Activated naive CD8-positive, alpha-beta T cell treated with anti-CD3 and anti-CD28 coated beads, Interleukin-2, amount 10 ng/mL, durations not matched to agents 7 days and 5 days (primary cell): ENCODE data around the gene WDR59. TPM values are rescaled to one million over a fixed set of nuclear protein-coding genes. Genes with fewer than 3 reads are reported as not detected.

ENCODE experiments used
- ATAC-seq: fragments of 150-1000 bp; cut with Tn5 transposase; one replicate; pipeline ENCODE4 v1.10.0; 2021; ENCODE audit warnings: low read depth, moderate library complexity
- POLR2A ChIA-PET: fragments of 350-600 bp; sonication (Branson Sonifier 250); formaldehyde crosslinking; loops from one replicate; lab custom pipeline; 2021; ENCODE audit warnings: antibody characterized with exemption; lab: Charles Lee
- DNase-seq: peaks from one replicate; pipeline ENCODE4 v3.0.0; 2021
- H3K27ac Mint-ChIP-seq: one replicate; pipeline ENCODE4 v1.8.0; 2022; ENCODE audit warnings: mild to moderate bottlenecking, mixed read lengths
- H3K27me3 Mint-ChIP-seq: one replicate; pipeline ENCODE4 v1.8.0; 2022; ENCODE audit warnings: mild to moderate bottlenecking, moderate library complexity, mixed read lengths
- H3K36me3 Mint-ChIP-seq: one replicate; pipeline ENCODE4 v1.8.0; 2021; ENCODE audit warnings: mild to moderate bottlenecking, mixed read lengths
- H3K4me1 Mint-ChIP-seq: one replicate; pipeline ENCODE4 v1.8.0; 2021; ENCODE audit warnings: mixed read lengths
- H3K4me3 Mint-ChIP-seq: one replicate; pipeline ENCODE4 v1.8.0; 2022; ENCODE audit warnings: mild to moderate bottlenecking, moderate library complexity, mixed read lengths
- H3K9me3 Mint-ChIP-seq: one replicate; pipeline ENCODE4 v1.8.0; 2021; ENCODE audit warnings: mixed read lengths
- total RNA-seq, 2 experiments: library from RNA; stranded (reverse); gene quantifications; one replicate each; pipeline ENCODE4 v1.2.3, GENCODE V29; 2021

The WDR59 gene
- total RNA-seq, 2 experiments from 2014 or later: 80.5 to 81.2 TPM

- H3K27me3 Mint-ChIP-seq: peaks cover 10% of the 10 kb centered on the region
- DNase-seq: no peak
- peaks cover 2% of the 10 kb centered on the region for H3K4me1 Mint-ChIP-seq
- H3K4me3 Mint-ChIP-seq: no peak overlapping the region
- ATAC-seq: no peak
- no peaks in the 10 kb centered on the region for H3K36me3 Mint-ChIP-seq
- no peaks in the 10 kb centered on the region for H3K9me3 Mint-ChIP-seq
- POLR2A ChIA-PET: no interaction called here
- no peak overlapping the region for H3K27ac Mint-ChIP-seq
Measured at GRCh38 chr16:74841904-74842303, 143.0 kb downstream of the WDR59 start.

DNA sequence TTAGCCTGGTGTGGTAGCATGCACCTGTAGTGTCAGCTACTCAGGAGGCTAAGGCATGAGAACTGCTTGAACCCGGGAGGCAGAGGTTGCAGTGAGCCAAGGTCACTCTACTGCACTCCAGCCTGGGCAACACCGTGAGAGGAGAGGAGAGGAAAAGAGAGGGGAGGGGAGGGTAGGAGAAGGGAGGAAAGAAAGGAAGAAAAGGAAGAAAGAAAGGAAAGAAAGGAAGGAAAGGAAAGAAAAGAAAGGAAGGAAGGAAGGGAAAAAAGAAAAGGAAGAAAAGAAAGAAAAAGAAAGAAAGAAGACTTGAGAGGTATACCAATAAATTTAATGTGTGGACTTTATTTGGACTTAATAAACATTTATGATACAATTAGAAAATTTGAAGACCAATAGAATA lies 143.5 kb downstream of the WDR59 start:
- Mint-ChIP-seq H3K4me1 (peaks cover 2% of the 10 kb centered on the region), H3K27ac (no peak overlapping the region), H3K36me3 (no peaks in the 10 kb centered on the region), H3K27me3 (peaks cover 10% of the 10 kb centered on the region), H3K9me3 (no peaks in the 10 kb centered on the region), H3K4me3 (no peak overlapping the region)
- POLR2A ChIA-PET: no interaction called here
- ATAC-seq: no peak
- DNase-seq: no peak

GRCh38 chr16:74837056-74837455 lies 147.9 kb downstream of the WDR59 start:
- no peaks in the 10 kb centered on the region for H3K4me1 Mint-ChIP-seq
- POLR2A ChIA-PET: no interaction called here
- DNase-seq: no peak
- H3K36me3 Mint-ChIP-seq: no peaks in the 10 kb centered on the region
- no peak for ATAC-seq
- no peaks in the 10 kb centered on the region for H3K9me3 Mint-ChIP-seq
- H3K27ac Mint-ChIP-seq: no peak overlapping the region
- H3K27me3 Mint-ChIP-seq: peaks cover 10% of the 10 kb centered on the region
- H3K4me3 Mint-ChIP-seq: no peak overlapping the region

- DNase-seq: no peak
- Mint-ChIP-seq H3K9me3 (no peaks in the 10 kb centered on the region), H3K27ac (no peak overlapping the region), H3K36me3 (no peaks in the 10 kb centered on the region), H3K27me3 (peaks cover 4% of the 10 kb centered on the region), H3K4me3 (no peak overlapping the region), H3K4me1 (no peaks in the 10 kb centered on the region)
- POLR2A ChIA-PET: no interaction called here
- no peak for ATAC-seq
Measured at GRCh38 chr16:74836111-74836671, 148.7 kb downstream of the WDR59 start.

DNA sequence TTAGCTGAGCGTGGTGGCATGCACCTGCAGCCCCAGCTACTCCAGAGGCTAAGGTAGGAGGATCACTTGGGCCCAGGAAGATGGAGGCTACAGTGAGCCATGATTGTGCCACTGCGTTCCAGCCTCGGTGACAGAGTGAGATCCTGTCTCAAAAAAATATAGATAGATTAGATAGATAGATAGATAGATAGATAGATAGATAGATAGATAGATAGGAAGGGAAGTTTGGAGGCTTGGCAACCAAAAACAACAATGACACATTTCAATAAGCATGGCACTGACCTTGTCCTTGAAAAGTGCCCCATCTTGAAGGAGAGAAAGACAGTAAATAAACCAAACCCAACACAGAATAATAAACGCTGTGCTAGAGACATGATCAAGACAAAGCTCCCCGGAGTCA lies 152.7 kb downstream of the WDR59 start:
- Mint-ChIP-seq H3K27ac (no peak overlapping the region), H3K36me3 (no peaks in the 10 kb centered on the region), H3K9me3 (peaks cover 6% of the 10 kb centered on the region), H3K27me3 (peaks cover 6% of the 10 kb centered on the region), H3K4me3 (no peak overlapping the region), H3K4me1 (no peaks in the 10 kb centered on the region)
- POLR2A ChIA-PET: no interaction called here
- no peak for ATAC-seq
- no peak for DNase-seq

GRCh38 chr16:74831467-74831866 lies 153.5 kb downstream of the WDR59 start:
- POLR2A ChIA-PET: no interaction called here
- DNase-seq: no peak
- Mint-ChIP-seq H3K4me1 (no peaks in the 10 kb centered on the region), H3K36me3 (no peaks in the 10 kb centered on the region), H3K27ac (no peak overlapping the region), H3K4me3 (no peak overlapping the region), H3K9me3 (peaks cover 6% of the 10 kb centered on the region), H3K27me3 (peaks cover 6% of the 10 kb centered on the region)
- no peak for ATAC-seq

- POLR2A ChIA-PET: no interaction called here
- Mint-ChIP-seq H3K4me3 (no peak overlapping the region), H3K27ac (no peak overlapping the region), H3K27me3 (peaks cover 6% of the 10 kb centered on the region), H3K4me1 (no peaks in the 10 kb centered on the region), H3K9me3 (peaks cover 6% of the 10 kb centered on the region), H3K36me3 (no peaks in the 10 kb centered on the region)
- DNase-seq: no peak
- no peak for ATAC-seq
Measured at GRCh38 chr16:74830648-74831047, 154.3 kb downstream of the WDR59 start.

DNA sequence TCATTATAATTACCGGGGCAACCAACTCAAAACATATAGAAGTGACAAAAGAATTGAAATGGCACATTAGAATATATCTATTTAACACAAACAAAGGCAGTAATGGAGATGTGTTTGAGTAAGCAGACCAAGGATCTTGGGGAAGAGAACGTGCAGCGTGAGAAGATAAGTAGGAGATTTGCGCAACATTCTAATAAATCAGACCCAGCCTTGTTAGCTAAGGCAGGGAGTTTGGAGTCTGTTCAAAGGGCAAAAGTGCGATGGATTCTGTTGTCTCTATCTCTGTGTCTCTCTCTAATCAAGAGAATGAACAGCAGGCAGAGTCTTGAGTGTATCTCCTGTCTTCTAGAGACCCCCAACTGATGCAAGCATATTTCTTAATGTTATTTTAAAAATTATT lies 155.3 kb downstream of the WDR59 start:
- Mint-ChIP-seq H3K4me3 (no peak overlapping the region), H3K36me3 (no peaks in the 10 kb centered on the region), H3K27ac (no peak overlapping the region), H3K9me3 (peaks cover 6% of the 10 kb centered on the region), H3K27me3 (peaks cover 6% of the 10 kb centered on the region), H3K4me1 (no peaks in the 10 kb centered on the region)
- no peak for ATAC-seq
- POLR2A ChIA-PET: no interaction called here
- DNase-seq: no peak

- Mint-ChIP-seq H3K36me3 (no peaks in the 10 kb centered on the region), H3K27me3 (peaks cover 17% of the 10 kb centered on the region), H3K27ac (no peak overlapping the region), H3K9me3 (peaks cover 7% of the 10 kb centered on the region), H3K4me3 (no peak overlapping the region), H3K4me1 (no peaks in the 10 kb centered on the region)
- POLR2A ChIA-PET: interaction anchor here (0.5 kb wide), 1 partner anchor 12 kb away, joined by 4 read pairs; no protein-coding TSS in a partner anchor
- ATAC-seq (no peak), DNase-seq (no peak)
Measured at GRCh38 chr16:74825941-74826340, 159.0 kb downstream of the WDR59 start.

GRCh38 chr16:74825016-74825415 lies 159.9 kb downstream of the WDR59 start:
- POLR2A ChIA-PET: interaction anchor here (0.7 kb wide), 1 partner anchor 31 kb away, joined by 5 read pairs; no protein-coding TSS in a partner anchor
- Mint-ChIP-seq H3K27me3 (peaks cover 17% of the 10 kb centered on the region), H3K36me3 (no peaks in the 10 kb centered on the region), H3K9me3 (peaks cover 7% of the 10 kb centered on the region), H3K4me1 (no peaks in the 10 kb centered on the region), H3K4me3 (no peak overlapping the region), H3K27ac (no peak overlapping the region)
- DNase-seq (no peak), ATAC-seq (no peak)

Other genes with a start within 250 kb of the WDR59 start
- not detected for gene FA2H, start 210.3 kb downstream of the WDR59 start, total RNA-seq
- gene ZNRF1, start 13.9 kb upstream of the WDR59 start, total RNA-seq: 1 to 10 TPM; 8.2 to 9.0 TPM
- gene LDHD, start 131.7 kb upstream of the WDR59 start, total RNA-seq: not detected
- gene ZFP1, start 163.4 kb upstream of the WDR59 start, total RNA-seq: 10 to 100 TPM; 16.2 to 16.3 TPM
- gene CTRB2, start 222.0 kb upstream of the WDR59 start, total RNA-seq: not detected
- gene CTRB1, start 233.9 kb upstream of the WDR59 start, total RNA-seq: not detected